GM21367 (cell line): ENCODE measurements around the gene LHX2.

ENCODE experiments used
- ATAC-seq: cut with Tn5 transposase; IDR thresholded peaks from one replicate; pipeline ENCODE4 v1.9.1; 2021; ENCODE audit not compliant: unreplicated experiment

The LHX2 gene

GRCh38 chr9:123998970-123999621 is 12.5 kb upstream of the LHX2 start:
- ATAC-seq = no peak

- ATAC-seq = no peak
Measured at GRCh38 chr9:123999661-124000060, 11.9 kb upstream of the LHX2 start.

DNA sequence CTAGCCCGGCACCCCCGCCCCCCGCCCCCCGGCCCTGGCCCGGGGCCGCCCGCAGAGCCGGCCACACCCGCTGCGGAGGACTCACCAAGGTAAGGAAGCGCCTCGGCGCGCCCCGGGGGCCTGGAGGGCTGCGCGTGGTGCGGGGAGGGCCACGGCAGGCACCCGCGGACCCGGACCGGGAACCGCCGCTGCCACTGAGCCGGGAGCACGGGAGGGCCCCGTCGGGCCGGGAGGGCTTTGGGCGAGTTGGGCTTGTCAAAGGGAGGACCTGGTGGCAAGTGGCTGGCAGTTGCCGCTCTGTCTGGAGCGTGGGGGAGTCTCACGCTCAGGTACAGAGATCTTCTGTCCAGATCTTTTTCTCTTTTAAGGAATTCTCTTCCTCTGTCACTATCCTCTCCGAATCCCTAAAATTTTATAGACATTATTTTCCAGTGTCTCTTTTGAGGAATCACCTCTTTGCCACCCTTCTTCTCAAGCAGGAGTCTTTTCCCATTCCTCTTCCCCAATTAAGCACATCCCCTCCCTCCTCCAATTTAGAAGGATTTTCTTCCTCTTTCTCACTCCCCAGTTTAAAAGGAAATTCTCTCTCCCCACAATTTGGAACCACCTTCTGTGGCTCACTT is 11.3 kb upstream of the LHX2 start:
- ATAC-seq = no peak

DNA sequence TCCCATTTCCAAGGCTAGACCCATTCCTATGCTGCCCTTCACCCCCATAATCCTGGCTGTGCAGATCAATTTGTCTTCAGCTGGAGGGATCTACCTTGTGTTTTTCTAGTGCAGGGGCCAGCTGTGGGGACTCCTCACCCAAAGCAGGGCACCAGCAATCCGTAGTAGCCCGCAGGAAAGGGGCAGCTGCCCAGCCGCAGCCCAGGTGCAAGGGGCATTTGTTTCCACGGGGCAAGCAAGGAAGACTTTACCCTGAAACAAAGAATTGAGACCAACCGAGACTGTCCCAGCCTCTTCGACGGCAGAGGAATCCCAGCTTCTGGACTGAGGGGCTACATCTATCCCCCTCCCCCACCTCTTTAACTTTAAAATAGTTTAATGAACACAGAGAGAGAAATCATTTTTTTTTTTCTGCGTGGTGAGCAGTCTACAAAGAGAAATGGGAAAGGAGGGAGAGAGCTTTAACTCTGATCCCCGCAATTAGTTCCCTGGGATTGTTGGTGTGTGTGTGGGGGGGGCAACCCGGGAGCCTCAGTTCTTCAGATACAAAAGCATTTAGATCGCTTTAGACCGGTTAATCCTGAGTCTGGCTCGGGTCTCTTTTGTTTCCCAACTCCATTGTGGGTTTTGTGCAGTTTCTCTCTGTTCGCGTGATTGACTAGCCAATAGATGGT is 10.6 kb upstream of the LHX2 start:
- ATAC-seq = no peak

- ATAC-seq = no peak
Measured at GRCh38 chr9:124001458-124001799, 10.1 kb upstream of the LHX2 start.

DNA sequence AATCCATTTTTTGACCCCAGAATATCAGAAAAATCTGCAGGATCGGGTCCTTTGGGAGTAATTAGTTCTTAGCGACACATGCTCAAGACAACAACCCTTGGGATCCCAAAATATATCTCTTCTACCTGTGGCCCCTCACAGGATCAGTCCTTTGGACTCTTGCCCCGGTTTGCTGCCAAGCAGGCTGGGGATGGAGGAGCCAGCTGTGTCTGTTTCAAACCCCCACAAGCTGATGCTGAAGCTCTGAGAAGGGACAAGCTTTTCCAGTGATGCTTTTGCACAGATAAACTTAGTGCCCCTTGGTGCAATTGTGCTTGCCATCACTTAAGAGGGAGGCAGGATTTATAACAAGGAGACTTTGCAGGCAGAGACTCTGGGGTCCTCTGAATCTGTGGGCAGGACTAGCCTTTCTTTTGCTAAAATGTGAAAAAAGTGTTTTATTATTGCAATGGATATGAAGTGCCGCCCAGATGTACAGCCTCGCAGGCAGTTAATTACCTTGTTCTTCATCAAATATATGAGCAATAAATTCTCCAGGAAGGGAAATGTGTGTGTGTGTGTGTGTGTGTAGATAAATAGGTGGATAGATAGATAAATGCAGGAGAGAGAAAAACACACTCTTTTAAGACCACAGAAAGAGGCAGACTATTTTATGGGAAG is 9.6 kb upstream of the LHX2 start:
- ATAC-seq = no peak

DNA sequence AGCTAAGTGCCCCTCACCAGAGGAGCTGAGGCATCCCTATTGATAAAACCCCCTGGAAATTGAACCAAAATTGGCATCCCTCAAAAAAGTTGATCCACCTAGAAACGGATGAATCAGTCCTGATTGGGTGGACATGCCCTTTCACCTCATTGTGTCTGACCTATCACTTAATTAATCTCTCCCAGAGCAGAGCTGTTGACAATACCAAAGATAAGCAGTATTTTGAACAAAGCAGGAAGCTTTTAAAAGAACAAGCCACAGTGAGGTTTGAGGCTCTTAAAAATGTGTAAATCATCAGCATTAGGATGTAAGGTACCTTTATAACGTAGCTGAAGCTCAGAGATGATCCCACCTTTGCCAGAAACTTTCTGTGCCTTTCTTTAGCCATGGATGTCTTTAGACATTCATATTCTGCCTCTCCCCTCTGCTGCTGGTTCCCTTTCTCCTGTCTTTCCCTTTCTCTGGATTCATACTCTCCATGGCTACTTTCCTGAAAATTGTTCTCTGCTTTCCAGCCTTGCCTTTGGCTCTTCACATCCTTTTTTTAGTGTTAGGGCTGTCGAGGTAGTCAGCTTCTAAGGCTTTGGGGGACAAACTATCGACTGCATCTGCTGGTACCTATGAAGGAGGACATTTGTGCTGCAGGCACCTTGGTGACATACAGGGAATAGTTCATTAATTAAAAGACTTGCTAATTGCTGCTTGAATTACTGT is 7.8 kb upstream of the LHX2 start:
- ATAC-seq = no peak

- no peak for ATAC-seq
Measured at GRCh38 chr9:124004593-124004992, 7.0 kb upstream of the LHX2 start.

DNA sequence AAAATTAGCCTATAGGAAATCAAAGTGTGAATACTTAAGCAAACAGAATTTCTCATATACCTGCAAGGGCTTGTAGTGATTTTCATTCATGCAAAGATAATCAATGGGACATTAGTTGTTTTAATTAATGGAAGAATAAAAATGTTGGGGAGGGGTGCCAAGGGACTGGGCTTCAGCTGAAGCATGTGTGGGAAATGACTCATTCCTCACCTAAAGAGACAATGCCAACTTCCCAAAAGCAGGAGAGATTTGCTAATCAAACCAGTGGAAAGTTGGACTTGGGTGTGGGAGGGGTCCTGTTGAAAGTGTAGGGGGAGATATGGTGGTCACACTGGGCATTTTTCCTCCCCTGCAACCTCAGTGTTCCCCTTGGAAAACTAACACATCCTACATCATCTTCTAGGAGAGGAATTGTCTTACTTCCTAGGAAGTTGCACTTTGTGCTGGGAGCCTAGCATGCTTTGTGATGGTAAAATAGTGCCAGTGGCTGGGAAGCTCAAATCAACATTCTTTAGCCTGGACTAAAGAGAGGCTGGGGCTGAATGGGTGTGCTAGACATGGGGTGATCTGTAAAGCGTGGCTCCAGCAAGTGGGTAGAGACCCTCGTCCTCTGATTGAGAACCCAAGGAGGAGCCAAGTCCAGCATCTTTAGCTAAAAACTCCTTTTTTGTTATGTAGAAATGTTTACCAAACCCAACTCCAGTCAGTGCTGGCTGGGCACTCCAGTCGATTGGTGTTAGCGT is 6.4 kb upstream of the LHX2 start:
- no peak for ATAC-seq

DNA sequence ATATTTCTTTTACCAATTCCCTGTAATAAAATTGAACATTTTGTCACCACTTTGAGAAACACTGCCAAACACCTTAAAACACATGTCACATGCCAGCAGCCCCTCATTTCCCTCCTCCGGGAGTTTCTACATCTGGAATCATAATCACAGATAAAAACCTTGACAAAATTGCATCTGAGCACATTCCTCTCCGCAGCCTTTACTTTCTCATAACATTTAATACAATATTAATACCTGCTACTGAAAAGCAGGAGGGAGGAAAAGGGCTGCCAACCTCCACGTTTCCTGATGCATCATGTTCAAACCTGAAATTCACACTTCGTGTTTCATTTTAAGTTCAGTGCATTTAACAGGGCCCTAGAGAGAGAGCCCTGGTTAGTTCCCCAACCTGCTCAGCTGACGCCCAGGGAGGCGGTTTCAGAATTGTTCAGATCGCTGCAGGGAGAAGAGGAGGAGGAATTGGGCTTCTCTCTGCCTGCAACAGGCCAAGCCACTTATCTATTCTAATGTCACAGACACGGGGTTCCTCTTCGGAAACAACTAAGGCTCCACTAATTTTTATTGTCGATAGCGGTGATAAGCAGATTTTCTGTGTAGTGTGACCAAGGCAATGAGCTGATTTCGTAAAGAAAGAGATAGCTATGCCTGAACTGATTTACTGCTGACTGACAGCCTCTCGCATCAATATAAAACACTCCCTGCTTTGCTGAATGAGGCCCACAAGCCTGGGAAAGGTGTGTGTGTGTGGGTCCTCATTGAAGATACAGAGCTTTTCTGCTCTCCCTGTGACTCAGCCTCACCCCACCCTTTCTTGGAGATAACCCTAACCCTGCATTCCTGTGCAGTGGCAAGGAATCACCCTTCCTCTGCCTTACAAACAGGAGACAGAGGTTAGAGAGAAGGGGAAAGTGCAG is 4.9 kb upstream of the LHX2 start:
- no peak for ATAC-seq

DNA sequence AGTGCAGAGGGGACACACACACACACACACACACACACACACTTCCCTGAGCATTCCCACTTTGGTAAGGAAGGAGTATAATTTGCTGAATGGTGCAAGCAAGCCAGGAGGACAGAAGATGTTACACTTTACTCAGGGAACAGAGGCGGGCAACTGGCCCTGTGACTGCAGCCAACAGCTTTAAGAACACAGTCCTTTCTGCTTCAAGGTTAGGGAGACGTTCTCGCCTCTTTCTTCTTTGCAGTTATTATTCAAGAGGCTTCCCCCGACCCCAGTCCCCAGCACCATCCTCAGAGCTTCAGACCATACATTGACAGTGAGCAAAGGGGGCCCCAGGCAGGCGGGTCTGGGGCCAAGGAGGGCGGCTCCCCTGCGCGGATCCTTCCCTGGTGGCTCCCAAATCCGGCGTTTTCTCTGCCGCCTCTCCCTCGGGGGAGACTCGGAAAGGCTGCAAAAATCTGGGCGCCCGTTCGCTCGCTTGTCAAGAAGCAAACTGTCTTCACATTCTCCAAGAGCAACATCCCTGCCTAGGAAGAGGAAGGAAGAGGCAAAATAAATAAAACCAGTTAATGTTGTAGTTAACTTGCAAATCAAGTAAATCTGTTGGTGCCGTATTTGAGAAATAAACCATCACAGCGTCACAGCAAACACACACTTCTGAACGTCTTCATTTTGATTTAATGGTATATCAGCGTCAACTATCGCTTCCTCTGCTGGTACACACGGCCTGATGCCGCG is 3.8 kb upstream of the LHX2 start:
- no peak for ATAC-seq

DNA sequence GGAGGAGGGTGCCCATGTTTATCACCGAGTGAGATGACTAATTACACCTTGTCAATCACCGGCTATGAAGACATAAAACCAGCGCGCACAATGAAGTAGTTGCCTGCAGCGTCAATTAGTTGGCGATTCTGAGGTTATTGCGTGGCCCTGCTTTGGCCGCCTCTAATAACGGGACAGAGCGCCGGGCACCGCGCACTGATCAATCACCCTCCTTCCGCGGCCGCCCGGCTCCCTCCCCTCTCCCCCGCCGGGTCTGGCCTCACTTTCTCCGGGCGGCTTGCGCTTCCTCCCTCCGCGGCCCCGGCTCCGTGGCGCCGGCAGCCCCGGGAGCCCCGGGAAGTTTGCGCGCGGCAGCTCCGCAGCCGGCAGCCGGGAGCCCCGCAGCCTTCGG is 3.3 kb upstream of the LHX2 start:
- no peak for ATAC-seq

DNA sequence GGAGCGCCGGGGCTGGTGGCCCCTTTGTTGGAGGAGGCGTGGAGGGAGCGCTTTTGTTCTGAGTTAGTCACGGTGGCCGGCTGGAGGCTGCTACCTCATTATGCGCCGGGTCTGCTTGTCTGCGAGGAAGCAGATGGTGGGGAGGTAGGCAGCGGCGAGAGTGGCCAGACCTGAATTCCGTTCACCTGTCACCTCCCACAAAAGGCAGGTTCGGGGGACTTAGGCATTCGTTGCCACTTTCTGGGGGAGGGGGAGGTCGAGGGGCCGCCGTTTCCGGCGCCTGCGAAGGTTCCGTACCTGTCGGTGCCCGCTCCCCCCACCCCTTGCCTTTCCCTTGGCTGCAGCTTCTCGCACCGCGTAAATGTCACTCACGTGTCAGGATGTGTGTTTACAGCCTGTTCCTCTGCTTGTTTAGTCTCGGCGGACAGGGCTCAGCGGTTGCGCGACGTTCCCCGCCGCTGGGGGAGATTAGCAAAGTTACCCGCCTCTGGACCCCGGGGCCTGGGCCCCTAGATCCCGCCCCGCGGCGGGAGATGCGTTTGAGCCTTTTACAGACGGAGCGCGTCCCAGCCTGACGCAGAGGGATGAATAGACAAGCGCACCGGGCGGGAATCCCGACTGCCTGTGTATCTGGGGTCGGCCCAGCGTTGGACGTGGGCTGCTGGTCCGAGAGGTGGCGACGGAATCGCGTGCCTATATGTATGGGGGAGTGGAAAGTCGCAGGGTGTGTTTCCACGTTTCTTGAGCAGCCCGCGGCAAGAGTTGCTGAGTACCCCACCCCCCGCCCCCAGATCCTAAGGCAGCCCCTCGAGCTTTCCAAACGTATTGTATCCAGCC is 2.7 kb upstream of the LHX2 start:
- ATAC-seq = no peak

- no peak for ATAC-seq
Measured at GRCh38 chr9:124009531-124010217, 1.9 kb upstream of the LHX2 start.

DNA sequence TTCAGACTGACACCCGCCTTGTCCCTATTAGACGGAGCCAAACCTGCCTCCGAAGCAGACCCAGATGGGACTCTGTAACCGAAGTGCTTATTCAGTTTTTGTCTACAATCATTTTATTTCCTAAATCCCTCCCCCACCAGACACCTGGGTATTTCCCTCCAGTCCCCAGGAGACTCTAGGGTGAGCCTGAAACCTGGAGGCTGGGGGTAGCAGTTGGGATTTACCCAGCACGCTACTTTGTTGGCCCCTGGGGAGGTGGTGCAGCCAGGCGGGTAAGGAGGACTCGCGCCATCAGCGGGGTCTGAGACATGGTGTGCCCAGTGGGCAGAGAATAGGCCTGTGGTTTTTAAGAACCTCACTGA is 1.3 kb upstream of the LHX2 start:
- no peak for ATAC-seq

DNA sequence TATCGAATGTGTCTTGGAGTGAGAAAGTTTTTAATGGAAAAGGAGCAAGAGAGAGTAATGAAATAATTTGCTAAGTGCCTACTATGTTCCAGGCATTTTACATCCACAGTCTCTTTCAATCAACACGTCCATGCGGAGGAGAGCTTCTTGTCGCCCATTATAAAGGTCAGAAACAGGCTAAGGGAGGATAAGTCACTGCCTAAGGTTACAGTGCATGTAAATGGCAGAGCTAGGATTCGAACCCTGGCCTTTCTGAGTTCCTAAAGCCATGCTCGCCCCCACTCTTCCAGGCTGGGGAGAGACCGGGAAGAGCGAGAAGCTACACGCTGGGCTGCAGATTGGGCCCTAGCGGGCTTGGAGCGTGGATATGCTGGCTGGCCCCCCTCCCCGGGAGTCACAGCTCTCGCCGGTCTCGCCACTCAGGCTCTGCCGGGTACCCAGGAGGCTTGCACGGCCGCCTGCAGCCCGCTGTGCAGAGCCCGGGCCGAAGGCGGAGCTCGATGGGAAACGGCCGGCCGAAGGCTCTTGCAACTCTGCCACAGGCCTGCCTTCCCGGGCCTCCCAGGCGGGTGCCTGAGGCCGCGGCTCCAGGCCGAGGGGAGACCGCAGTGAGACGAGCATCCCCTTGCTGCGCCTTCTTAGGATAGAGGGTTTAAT is 775 bp upstream of the LHX2 start:
- no peak for ATAC-seq
